ENCODE data around the gene DYSF. TPM values are rescaled to one million over a fixed set of nuclear protein-coding genes. Genes with fewer than 3 reads are reported as not detected.

DYSF gene
- total and polyA plus RNA-seq, 2 donors (not counting 1 experiment from before 2014, with no cell fraction given): 0.17 to 0.43 TPM

DNA sequence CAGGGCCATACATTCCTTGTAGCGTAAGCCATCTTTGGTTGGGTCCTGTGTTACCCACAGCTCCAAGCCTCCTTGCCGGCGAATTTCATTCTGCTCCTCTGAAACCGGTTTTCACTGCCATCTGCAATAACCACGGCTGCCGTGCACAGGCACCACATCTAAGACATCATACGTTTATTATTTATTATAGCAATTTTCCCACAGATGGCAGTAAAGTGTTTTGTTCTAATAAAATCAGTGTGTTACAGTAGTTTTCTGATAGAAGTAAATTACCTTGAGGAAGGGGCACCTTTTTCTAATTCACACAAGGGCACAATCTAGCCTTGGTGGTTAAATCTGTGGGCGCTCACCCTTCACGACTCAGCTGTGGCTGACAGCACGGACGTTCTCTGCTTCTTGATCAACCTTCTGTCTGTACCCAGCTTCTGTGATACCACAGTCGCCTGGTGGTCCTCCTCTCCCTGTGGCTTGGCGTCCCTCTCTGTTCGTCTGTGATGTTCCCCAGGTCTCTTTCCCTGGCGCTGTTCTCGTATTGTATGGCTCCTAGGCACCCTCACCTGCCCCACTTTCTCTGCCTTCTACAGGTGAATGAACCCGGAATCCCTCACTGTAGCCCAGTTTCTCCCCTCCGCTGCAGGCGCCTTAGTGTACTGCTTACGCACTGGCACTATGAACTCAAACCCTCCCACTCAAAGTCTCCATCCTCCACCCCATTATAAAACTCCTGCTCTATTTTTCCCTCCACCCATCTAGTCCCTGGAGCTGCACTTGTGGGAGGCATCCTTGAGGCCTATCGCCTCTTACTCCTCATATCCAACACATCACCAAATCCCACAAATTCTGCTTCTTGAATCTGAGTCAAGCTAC is 236.8 kb downstream of the DYSF start:
- TF ChIP-seq CTCF (IDR thresholded peaks at IDR 0.05): no peak
- TF ChIP-seq EZH2 (IDR thresholded peaks at IDR 0.05; ENCODE audit: borderline replicate concordance, insufficient read depth, low read depth, low read length, poor library complexity, severe bottlenecking): no peak
- POLR2A ChIA-PET: interaction anchor here (0.5 kb wide), 1 partner anchor 50 kb away, joined by 4 read pairs; no protein-coding TSS in a partner anchor

GRCh38 chr2:71690876-71691475 is 237.6 kb downstream of the DYSF start:
- no peaks in the 10 kb centered on the region for H3K4me1 Mint-ChIP-seq
- H3K27ac ChIP-seq (ENCODE audit: low read length in 2 of 2): no peak overlapping the region
- H3K27me3 Mint-ChIP-seq: peaks cover 2% of the 10 kb centered on the region
- H3K9ac ChIP-seq (ENCODE audit: low read length): no peak overlapping the region
- intact Hi-C loops (cut with micrococcal nuclease): no loop called here
- whole genome bisulfite sequencing (ENCODE audit: insufficient coverage): 77% methylated on average over 8 of the region's 12 CpGs
- no peaks in the 10 kb centered on the region for H3K79me2 ChIP-seq (ENCODE audit: control insufficient read depth, insufficient read depth, low read length)
- no peak overlapping the region for H3K4me3 ChIP-seq (ENCODE audit: control extremely low read depth in 1 of 5, extremely low read depth in 1 of 5, insufficient read depth in 1 of 5, low read depth in 2 of 5, low read length in 4 of 5)
- ATAC-seq (ENCODE audit: low read depth) (no peak), DNase-seq (no peak)
- no peaks in the 10 kb centered on the region for H3K9me3 Mint-ChIP-seq (ENCODE audit: insufficient read depth)
- H3K9me3 ChIP-seq (ENCODE audit: control extremely low read depth in 1 of 3, control insufficient read depth in 2 of 3, insufficient read depth in 1 of 3, low read length in 2 of 3): peaks cover 0 to 14% (median 1%) of the 10 kb centered on the region in 3 donors
- no peaks in the 10 kb centered on the region for H3K27me3 ChIP-seq (replicated peaks in 1 of 4; ENCODE audit: control extremely low read depth in 1 of 4, control insufficient read depth in 3 of 4, insufficient read depth in 4 of 4, low read length in 3 of 4)
- TF ChIP-seq CTCF (IDR thresholded peaks at IDR 0.05) (no peak), EZH2 (IDR thresholded peaks at IDR 0.05; ENCODE audit: borderline replicate concordance, insufficient read depth, low read depth, low read length, poor library complexity, severe bottlenecking) (no peak)
- CTCF ChIA-PET: no interaction called here
- H3K36me3 ChIP-seq (replicated peaks in 1 of 2; ENCODE audit: control extremely low read depth in 1 of 2, control insufficient read depth in 1 of 2, extremely low read depth in 1 of 2, insufficient read depth in 2 of 2, low read length in 1 of 2): no peaks in the 10 kb centered on the region
- H3K4me2 ChIP-seq (replicated peaks; ENCODE audit: low read depth, low read length, poor library complexity, severe bottlenecking): no peak overlapping the region
- H3K4me1 ChIP-seq (ENCODE audit: control insufficient read depth in 2 of 2, insufficient read depth in 2 of 2, low read length in 2 of 2): no peaks in the 10 kb centered on the region
- no peak overlapping the region for H3K27ac Mint-ChIP-seq
- POLR2A ChIA-PET: no interaction called here
- no peak overlapping the region for H3K4me3 Mint-ChIP-seq
- H2AFZ ChIP-seq (ENCODE audit: insufficient read depth, low read depth, low read length, poor library complexity, severe bottlenecking): no peak overlapping the region
- no peaks in the 10 kb centered on the region for H4K20me1 ChIP-seq (ENCODE audit: control insufficient read depth, insufficient read depth, low read length, poor library complexity, severe bottlenecking)

More for the DNA sequence above, 236.8 kb downstream of the DYSF start:
- Histone ChIP-seq H3K27ac (ENCODE audit: low read length in 2 of 2) (no peak overlapping the region), H2AFZ (ENCODE audit: insufficient read depth, low read depth, low read length, poor library complexity, severe bottlenecking) (no peak overlapping the region), H3K4me2 (replicated peaks; ENCODE audit: low read depth, low read length, poor library complexity, severe bottlenecking) (no peak overlapping the region), H3K9ac (ENCODE audit: low read length) (no peak overlapping the region), H3K4me3 (ENCODE audit: control extremely low read depth in 1 of 5, extremely low read depth in 1 of 5, insufficient read depth in 1 of 5, low read depth in 2 of 5, low read length in 4 of 5) (no peak overlapping the region), H3K9me3 (ENCODE audit: control extremely low read depth in 1 of 3, control insufficient read depth in 2 of 3, insufficient read depth in 1 of 3, low read length in 2 of 3) (peaks cover 0 to 17% (median 1%) of the 10 kb centered on the region in 3 donors), H3K79me2 (ENCODE audit: control insufficient read depth, insufficient read depth, low read length) (no peaks in the 10 kb centered on the region), H4K20me1 (ENCODE audit: control insufficient read depth, insufficient read depth, low read length, poor library complexity, severe bottlenecking) (no peaks in the 10 kb centered on the region), H3K27me3 (replicated peaks in 1 of 4; ENCODE audit: control extremely low read depth in 1 of 4, control insufficient read depth in 3 of 4, insufficient read depth in 4 of 4, low read length in 3 of 4) (no peaks in the 10 kb centered on the region), H3K36me3 (replicated peaks in 1 of 2; ENCODE audit: control extremely low read depth in 1 of 2, control insufficient read depth in 1 of 2, extremely low read depth in 1 of 2, insufficient read depth in 2 of 2, low read length in 1 of 2) (no peaks in the 10 kb centered on the region), H3K4me1 (ENCODE audit: control insufficient read depth in 2 of 2, insufficient read depth in 2 of 2, low read length in 2 of 2) (no peaks in the 10 kb centered on the region)
- Mint-ChIP-seq H3K4me3 (no peak overlapping the region), H3K9me3 (ENCODE audit: insufficient read depth) (no peaks in the 10 kb centered on the region), H3K4me1 (no peaks in the 10 kb centered on the region), H3K27me3 (peaks cover 2% of the 10 kb centered on the region), H3K27ac (no peak overlapping the region)
- intact Hi-C loops (cut with micrococcal nuclease): no loop called here
- 93% methylated on average over 18 of the region's 21 CpGs for WGBS (ENCODE audit: insufficient coverage)
- CTCF ChIA-PET: no interaction called here
- ATAC-seq (ENCODE audit: low read depth): no peak
- no peak for DNase-seq

Data from B cell (primary cell).